ENCODE results near the gene BABAM2.
"Not testable (repeated sequence)": the region's sequence is repeated elsewhere in the genome, so short reads cannot be mapped to it uniquely, and the experiment has no call there.

Gene BABAM2

GRCh38 chr2:28257182-28257581, 366.7 kb downstream of the BABAM2 start:
- H3K79me2 ChIP-seq = no peaks in the 10 kb centered on the region
- H3K9ac ChIP-seq = no peak overlapping the region
- no peak overlapping the region for H3K27ac ChIP-seq
- H2AFZ ChIP-seq = no peak overlapping the region
- no peaks in the 10 kb centered on the region for H3K9me3 ChIP-seq (ENCODE audit: control insufficient read depth, low read length)
- H3K4me2 ChIP-seq (ENCODE audit: low read length) = no peak overlapping the region
- H3K4me3 ChIP-seq (ENCODE audit: low read depth, low read length) = no peak overlapping the region
- no peaks in the 10 kb centered on the region for H3K27me3 ChIP-seq (ENCODE audit: control insufficient read depth, insufficient read depth, low read length)
- TF ChIP-seq CTCF (IDR thresholded peaks at IDR 0.05) = no peak
- H3K4me1 ChIP-seq = no peaks in the 10 kb centered on the region
- peaks cover 2% of the 10 kb centered on the region for H3K36me3 ChIP-seq (ENCODE audit: control insufficient read depth, insufficient read depth, low read length)

GRCh38 chr2:28259226-28259625, 368.7 kb downstream of the BABAM2 start:
- H3K4me2 ChIP-seq (ENCODE audit: low read length); H3K9me3 ChIP-seq (ENCODE audit: control insufficient read depth, low read length); H3K79me2 ChIP-seq; H2AFZ ChIP-seq; H3K4me1 ChIP-seq; H3K36me3 ChIP-seq (ENCODE audit: control insufficient read depth, insufficient read depth, low read length); H3K9ac ChIP-seq; H3K4me3 ChIP-seq (ENCODE audit: low read depth, low read length); H3K27ac ChIP-seq; H3K27me3 ChIP-seq (ENCODE audit: control insufficient read depth, insufficient read depth, low read length): not testable (repeated sequence)

GRCh38 chr2:28263690-28264089, 373.2 kb downstream of the BABAM2 start:
- no peaks in the 10 kb centered on the region for H3K9me3 ChIP-seq (ENCODE audit: control insufficient read depth, low read length)
- H2AFZ ChIP-seq = no peak overlapping the region
- no peak overlapping the region for H3K4me3 ChIP-seq (ENCODE audit: low read depth, low read length)
- H3K9ac ChIP-seq = no peak overlapping the region
- no peak for TF ChIP-seq CTCF (IDR thresholded peaks at IDR 0.05)
- no peaks in the 10 kb centered on the region for H3K79me2 ChIP-seq
- no peaks in the 10 kb centered on the region for H3K36me3 ChIP-seq (ENCODE audit: control insufficient read depth, insufficient read depth, low read length)
- no peak overlapping the region for H3K4me2 ChIP-seq (ENCODE audit: low read length)
- no peak overlapping the region for H3K27ac ChIP-seq
- no peaks in the 10 kb centered on the region for H3K27me3 ChIP-seq (ENCODE audit: control insufficient read depth, insufficient read depth, low read length)
- peaks cover under 1% of the 10 kb centered on the region for H3K4me1 ChIP-seq

- no peaks in the 10 kb centered on the region for H3K27me3 ChIP-seq (ENCODE audit: control insufficient read depth, insufficient read depth, low read length)
- no peaks in the 10 kb centered on the region for H3K36me3 ChIP-seq (ENCODE audit: control insufficient read depth, insufficient read depth, low read length)
- TF ChIP-seq CTCF (IDR thresholded peaks at IDR 0.05) = no peak
- no peak overlapping the region for H2AFZ ChIP-seq
- H3K4me2 ChIP-seq (ENCODE audit: low read length) = no peak overlapping the region
- no peak overlapping the region for H3K9ac ChIP-seq
- H3K27ac ChIP-seq = no peak overlapping the region
- no peaks in the 10 kb centered on the region for H3K9me3 ChIP-seq (ENCODE audit: control insufficient read depth, low read length)
- no peaks in the 10 kb centered on the region for H3K79me2 ChIP-seq
- no peak overlapping the region for H3K4me3 ChIP-seq (ENCODE audit: low read depth, low read length)
- H3K4me1 ChIP-seq = peaks cover 19% of the 10 kb centered on the region
These were observed 376.8 kb downstream of the BABAM2 start for GRCh38 chr2:28267282-28267681.

GRCh38 chr2:28268386-28268785, 377.9 kb downstream of the BABAM2 start:
- H3K79me2 ChIP-seq = no peaks in the 10 kb centered on the region
- TF ChIP-seq CTCF (IDR thresholded peaks at IDR 0.05) = no peak
- peak overlapping the region; percentile 48 for H3K27ac ChIP-seq
- no peak overlapping the region for H3K4me2 ChIP-seq (ENCODE audit: low read length)
- no peaks in the 10 kb centered on the region for H3K27me3 ChIP-seq (ENCODE audit: control insufficient read depth, insufficient read depth, low read length)
- H3K4me3 ChIP-seq (ENCODE audit: low read depth, low read length) = no peak overlapping the region
- H3K4me1 ChIP-seq = peaks cover 19% of the 10 kb centered on the region
- no peaks in the 10 kb centered on the region for H3K36me3 ChIP-seq (ENCODE audit: control insufficient read depth, insufficient read depth, low read length)
- no peaks in the 10 kb centered on the region for H3K9me3 ChIP-seq (ENCODE audit: control insufficient read depth, low read length)
- H3K9ac ChIP-seq = no peak overlapping the region
- peak overlapping the region; percentile 30 for H2AFZ ChIP-seq

All from parathyroid adenoma (tissue), 2 donors.